Esophagus squamous epithelium (tissue), 5 donors: Measurements from ENCODE around the gene TBCK. TPM values are rescaled to one million over a fixed set of nuclear protein-coding genes. Genes with fewer than 3 reads are reported as not detected.

Source experiments
- DNase-seq: peaks from one replicate; lab custom pipeline; 2025; lab: John Stamatoyannopoulos, UW
- H3K27ac ChIP-seq, 4 donors: fragments of 200-600 bp; sonication (generic); one replicate each; pipeline ENCODE4 v1.5.1; 2016 to 2019; ENCODE audit warnings: mild to moderate bottlenecking in 1 of 4
- H3K27me3 ChIP-seq, 4 donors: fragments of 200-600 bp; sonication (generic); 1 replicate in 3 of 4; 2 replicates in 1 of 4; pipeline versions ENCODE4 v1.5.1 to v1.6.0; 2017 to 2021; ENCODE audit warnings: antibody characterized with exemption in 1 of 4
- H3K36me3 ChIP-seq, 3 donors: fragments of 200-600 bp; sonication (generic); one replicate each; pipeline ENCODE4 v1.5.1; 2016 to 2019
- H3K4me1 ChIP-seq, 3 donors: fragments of 200-600 bp; sonication (generic); one replicate each; pipeline ENCODE4 v1.5.1; 2017 to 2019
- H3K4me3 ChIP-seq, 4 donors: fragments of 200-600 bp; sonication (generic); 1 replicate in 3 of 4; 2 replicates in 1 of 4; pipeline ENCODE4 v1.5.1; 2016 to 2019; ENCODE audit warnings: mild to moderate bottlenecking in 2 of 4, moderate library complexity in 1 of 4
- H3K9me3 ChIP-seq, 3 donors: fragments of 200-600 bp; sonication (generic); one replicate each; pipeline ENCODE4 v1.5.1; 2016 to 2019
- CTCF ChIP-seq, 6 experiments: fragments of 450-650 bp in 4 of 6; fragments of 200-600 bp in 2 of 6; sonication (generic) in 2 of 6; IDR thresholded peaks; one replicate each; pipeline ENCODE4 v1.5.1; 2016 to 2019; ENCODE audit warnings: antibody characterized with exemption in 6 of 6, mild to moderate bottlenecking in 4 of 6, moderate library complexity in 4 of 6
- POLR2A ChIP-seq, 4 donors: fragments of 450-650 bp; IDR thresholded peaks; one replicate each; pipeline ENCODE4 v1.6.1; 2017; ENCODE audit warnings: antibody characterized with exemption in 4 of 4, mild to moderate bottlenecking in 4 of 4, moderate library complexity in 3 of 4
- WGBS, 2 donors: methylation state at CpG; one replicate each; pipeline ENCODE4 v1.1.5; 2018; 5-methylcytosine and 5-hydroxymethylcytosine counted together
- intact Hi-C: fragments of 100-400 bp; cut with DNase I; formaldehyde crosslinking; loops from one replicate; pipeline ENCODE4 v1.15.0; 2022
- total RNA-seq, 4 donors: library from RNA; depleted of rRNA; stranded (reverse); fragments of >200 nt; gene quantifications; one replicate each; pipeline ENCODE4 v1.1.0, GENCODE V29; 2016
- donor health status: DM: yes; HTN: yes; CAD: no.

Gene TBCK
- total RNA-seq, 4 donors from 2014 or later = 14.2 to 29.8 (median 16.9) TPM

- intact Hi-C loops = no loop called here
- H3K4me3 ChIP-seq = no peak overlapping the region
- H3K4me1 ChIP-seq = peaks cover 0 to 11% (median 8%) of the 10 kb centered on the region in 3 donors
- TF ChIP-seq CTCF (IDR thresholded peaks at IDR 0.05) (no peak), POLR2A (IDR thresholded peaks at IDR 0.05) (no peak)
- H3K27me3 ChIP-seq = peaks cover 0 to 2% (median 0%) of the 10 kb centered on the region in 4 donors
- no peaks in the 10 kb centered on the region for H3K36me3 ChIP-seq
- no peak overlapping the region for H3K27ac ChIP-seq
- DNase-seq = no peak
- WGBS, 2 donors = 21 to 30% methylated on average over 3 of the region's 3 CpGs
- H3K9me3 ChIP-seq = no peaks in the 10 kb centered on the region
Observed at GRCh38 chr4:106034220-106034619, 281.8 kb downstream of the TBCK start.

GRCh38 chr4:106033469-106033868 is 282.5 kb downstream of the TBCK start:
- Histone ChIP-seq H3K4me3 (no peak overlapping the region), H3K27me3 (peaks cover 0 to 2% (median 0%) of the 10 kb centered on the region in 4 donors), H3K27ac (no peak overlapping the region), H3K9me3 (no peaks in the 10 kb centered on the region), H3K4me1 (peaks cover 0 to 11% (median 8%) of the 10 kb centered on the region in 3 donors), H3K36me3 (no peaks in the 10 kb centered on the region)
- intact Hi-C loops = no loop called here
- TF ChIP-seq CTCF (IDR thresholded peaks at IDR 0.05) = no peak
- no peak for TF ChIP-seq POLR2A (IDR thresholded peaks at IDR 0.05)
- DNase-seq = no peak

DNA sequence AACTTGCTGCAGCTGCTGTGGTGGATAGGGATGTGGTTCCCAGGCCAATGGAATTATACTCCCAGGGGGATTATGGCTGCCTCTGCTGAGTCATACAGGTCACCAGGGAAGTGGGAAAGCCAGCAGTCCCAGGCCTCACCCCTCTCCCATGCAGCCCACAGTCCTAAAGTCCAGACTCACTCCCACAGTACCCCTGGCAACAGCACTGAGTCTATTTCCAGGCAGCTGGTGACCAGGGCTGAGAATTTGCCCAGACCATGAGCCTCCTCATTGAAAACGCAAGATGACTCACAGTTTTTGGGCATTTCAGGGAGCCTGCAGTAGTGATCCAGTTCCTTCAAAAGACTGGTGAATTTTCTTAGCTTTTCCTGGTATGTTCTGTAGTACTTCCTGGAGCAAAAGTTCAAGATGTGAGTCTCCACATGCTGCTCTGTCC is 283.1 kb downstream of the TBCK start:
- TF ChIP-seq CTCF (IDR thresholded peaks at IDR 0.05) (no peak), POLR2A (IDR thresholded peaks at IDR 0.05) (no peak)
- DNase-seq = no peak
- 31% methylated on average over 1 of the region's 1 CpG; no CpG with 5 or more reads in 1 of the 2 donors for WGBS, 2 donors
- peaks cover 0 to 11% (median 8%) of the 10 kb centered on the region in 3 donors for H3K4me1 ChIP-seq
- no peaks in the 10 kb centered on the region for H3K36me3 ChIP-seq
- H3K4me3 ChIP-seq = no peak overlapping the region
- intact Hi-C loops = no loop called here
- no peaks in the 10 kb centered on the region for H3K9me3 ChIP-seq
- H3K27ac ChIP-seq = no peak overlapping the region
- peaks cover 0 to 2% (median 0%) of the 10 kb centered on the region in 4 donors for H3K27me3 ChIP-seq

DNA sequence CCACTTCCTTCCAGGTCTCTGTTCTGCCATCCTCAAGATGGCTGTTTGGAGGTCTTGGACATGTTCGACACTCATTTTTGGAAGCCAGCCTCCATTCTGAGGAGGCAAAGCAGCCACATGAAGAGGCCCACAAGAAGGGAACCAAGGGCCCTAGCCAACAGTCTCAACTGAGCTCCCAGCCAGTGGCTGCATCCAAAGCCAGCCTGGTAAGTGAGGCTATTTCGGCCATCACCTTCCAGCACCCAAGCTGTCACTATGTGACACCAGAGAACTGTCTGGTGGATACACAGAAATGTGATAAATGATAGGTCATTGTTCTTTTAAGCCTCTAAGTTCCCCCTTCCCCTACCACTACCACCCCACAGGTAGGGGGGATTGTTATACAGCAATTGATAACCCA is 293.6 kb downstream of the TBCK start:
- DNase-seq = no peak
- Histone ChIP-seq H3K27me3 (no peaks in the 10 kb centered on the region), H3K36me3 (no peaks in the 10 kb centered on the region), H3K4me1 (peaks cover 0 to 3% (median 0%) of the 10 kb centered on the region in 3 donors), H3K4me3 (no peak overlapping the region), H3K9me3 (no peaks in the 10 kb centered on the region), H3K27ac (no peak overlapping the region)
- 71 to 90% methylated on average over 1 to 2 of the region's 2 CpGs for WGBS, 2 donors
- TF ChIP-seq POLR2A (IDR thresholded peaks at IDR 0.05) (no peak), CTCF (IDR thresholded peaks at IDR 0.05) (no peak)
- intact Hi-C loops = no loop called here

DNA sequence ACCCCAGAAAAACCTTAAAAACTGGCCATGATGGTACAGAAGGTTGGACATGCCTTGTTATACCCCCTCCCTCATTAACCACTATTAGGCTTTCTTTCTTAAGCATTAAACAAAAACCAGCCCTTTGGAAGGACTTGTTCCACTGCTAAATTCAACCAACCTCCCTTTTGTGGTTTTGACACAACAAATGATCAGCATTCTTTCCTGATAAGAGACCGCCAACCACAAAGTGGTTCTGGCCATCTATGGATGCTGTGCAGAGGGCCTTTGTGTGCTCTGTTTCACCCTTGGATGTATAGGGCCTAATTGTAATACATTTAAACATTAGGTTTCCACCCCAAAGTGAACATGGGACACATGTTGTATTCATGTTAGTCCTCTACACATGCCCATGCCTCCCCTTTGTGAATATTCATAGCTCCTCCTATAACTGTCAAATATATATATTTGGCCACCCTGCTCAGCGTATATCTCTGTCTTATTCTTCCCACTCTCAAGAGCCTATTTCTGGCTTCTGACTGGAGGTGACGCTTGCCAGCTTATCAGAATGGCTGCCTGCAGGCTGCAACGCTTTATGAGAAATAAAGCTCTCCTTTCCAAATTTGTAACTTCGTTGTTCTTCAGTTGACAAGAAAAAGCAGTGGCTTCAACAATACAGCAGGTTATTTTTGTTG is 294.1 kb downstream of the TBCK start:
- Histone ChIP-seq H3K9me3 (no peaks in the 10 kb centered on the region), H3K4me3 (no peak overlapping the region), H3K4me1 (peaks cover 0 to 3% (median 0%) of the 10 kb centered on the region in 3 donors), H3K27me3 (no peaks in the 10 kb centered on the region), H3K27ac (no peak overlapping the region), H3K36me3 (no peaks in the 10 kb centered on the region)
- 73 to 82% methylated on average over 5 of the region's 5 CpGs for WGBS, 2 donors
- no peak for DNase-seq
- no peak for TF ChIP-seq POLR2A (IDR thresholded peaks at IDR 0.05)
- TF ChIP-seq CTCF (IDR thresholded peaks at IDR 0.05) = no peak
- intact Hi-C loops = no loop called here
